ENCODE measurements around the gene HS3ST4. TPM values are rescaled to one million over a fixed set of nuclear protein-coding genes. Genes with fewer than 3 reads are reported as not detected.

Gene HS3ST4
- total and polyA plus RNA-seq, 2 of the 8 experiments (the other 6 are each of a cell fraction or from before 2014, with no cell fraction given): 1.9 to 3.3 TPM

- TF ChIP-seq RFX5 (IDR thresholded peaks at IDR 0.05; ENCODE audit: borderline replicate concordance, low read depth, low read length): no peak
- no peak for TF ChIP-seq JUND (IDR thresholded peaks at IDR 0.05; ENCODE audit: low read length)
- TF ChIP-seq ASH2L (IDR thresholded peaks at IDR 0.05; ENCODE audit: low read length): peak; percentile 36
- TF ChIP-seq ATF3 (IDR thresholded peaks at IDR 0.05; ENCODE audit: insufficient read depth, low read depth, low read length): no peak
- TF ChIP-seq BACH1 (IDR thresholded peaks at IDR 0.05; ENCODE audit: low read length): no peak
- TF ChIP-seq SP1 (IDR thresholded peaks at IDR 0.05; ENCODE audit: low read depth, low read length): peak; percentile 53
- TF ChIP-seq EP300 (IDR thresholded peaks at IDR 0.05; ENCODE audit: borderline replicate concordance in 1 of 2, low read depth in 2 of 2, low read length in 2 of 2): peak in 1 of 2 experiments; percentile 68; a peak in 1 of 3 replicates
Observed at GRCh38 chr16:25855818-25856217, 164.1 kb downstream of the HS3ST4 start (continued).
